HG03159 (cell line): ENCODE measurements around the gene DPPA2.

Source experiments
- ATAC-seq: cut with Tn5 transposase; IDR thresholded peaks from one replicate; pipeline ENCODE4 v1.9.1; 2021; ENCODE audit warnings: mild to moderate bottlenecking, moderate library complexity; ENCODE audit not compliant: unreplicated experiment

Gene DPPA2

GRCh38 chr3:109325657-109326056 lies 9.3 kb upstream of the DPPA2 start:
- ATAC-seq, result no peak

- no peak for ATAC-seq
These were observed 8.8 kb upstream of the DPPA2 start for GRCh38 chr3:109325109-109325508.

GRCh38 chr3:109313061-109313460 lies 3.3 kb downstream of the DPPA2 start:
- ATAC-seq, result no peak

- no peak for ATAC-seq
These were observed 18.8 kb downstream of the DPPA2 start for GRCh38 chr3:109297496-109297895.

GRCh38 chr3:109284071-109284470 lies 32.2 kb downstream of the DPPA2 start:
- no peak for ATAC-seq

- no peak for ATAC-seq
These were observed 37.8 kb downstream of the DPPA2 start for GRCh38 chr3:109278546-109278945.

- no peak for ATAC-seq
These were observed 38.2 kb downstream of the DPPA2 start for GRCh38 chr3:109278141-109278540.

GRCh38 chr3:109275702-109276293 lies 40.5 kb downstream of the DPPA2 start:
- no peak for ATAC-seq

GRCh38 chr3:109270779-109271178 lies 45.5 kb downstream of the DPPA2 start:
- no peak for ATAC-seq

- no peak for ATAC-seq
These were observed 46.6 kb downstream of the DPPA2 start for GRCh38 chr3:109269577-109270275.

GRCh38 chr3:109268181-109268580 lies 48.1 kb downstream of the DPPA2 start:
- no peak for ATAC-seq

- no peak for ATAC-seq
These were observed 51.0 kb downstream of the DPPA2 start for GRCh38 chr3:109265295-109265694.

- no peak for ATAC-seq
These were observed 59.0 kb downstream of the DPPA2 start for GRCh38 chr3:109257269-109257668.

- ATAC-seq, result no peak
These were observed 61.5 kb downstream of the DPPA2 start for GRCh38 chr3:109254770-109255169.

GRCh38 chr3:109252641-109253040 lies 63.7 kb downstream of the DPPA2 start:
- no peak for ATAC-seq
